ENCODE results near the gene ANKRD33.

GRCh38 chr12:51908876-51909592 is 21.1 kb downstream of the ANKRD33 start:
- no peak for TF ChIP-seq CTCF (IDR thresholded peaks at IDR 0.05)
- TF ChIP-seq POLR2AphosphoS5 (IDR thresholded peaks at IDR 0.05) = no peak
- TF ChIP-seq POLR2A (IDR thresholded peaks at IDR 0.05) = no peak
